Endothelial cell of umbilical vein (primary cell): Measurements from ENCODE around the gene ERFL. TPM values are rescaled to one million over a fixed set of nuclear protein-coding genes. Genes with fewer than 3 reads are reported as not detected.

Source experiments
- BruUV-seq: library from RNA; stranded (reverse); fragments of 400-500 nt; replicated peaks from 2 replicates; lab custom pipeline; 2021; lab: Mats Ljungman, UMichigan
- CTCF ChIA-PET: fragments of 300-600, 350-600 bp; sonication (Branson Sonifier 250); formaldehyde crosslinking; loops from one replicate; lab custom pipeline; 2021; ENCODE audit warnings: antibody characterized with exemption, inconsistent platforms; lab: Charles Lee
- POLR2A ChIA-PET: fragments of 300-600, 350-600 bp; sonication (Branson Sonifier 250); formaldehyde crosslinking; loops from one replicate; lab custom pipeline; 2021; ENCODE audit warnings: antibody characterized with exemption, inconsistent platforms; lab: Charles Lee
- DNase-seq: peaks from one replicate; pipeline ENCODE4 v3.0.0-alpha.2; 2011; ENCODE audit warnings: low read depth, low spot score
- FAIRE-seq: peaks from 2 replicates; lab custom pipeline; 2011; peaks lifted over from hg19 to GRCh38; lab: Jason Lieb, UNC
- H2AFZ ChIP-seq: 2 replicates; pipeline ENCODE4 v1.6.0; 2012; ENCODE audit warnings: low read depth, low read length, control low read depth, inconsistent platforms
- H3K27ac ChIP-seq: 2 replicates; pipeline ENCODE4 v1.5.1; 2011; ENCODE audit warnings: low read depth, mild to moderate bottlenecking, control low read depth, low read length, moderate library complexity; ENCODE audit not compliant: insufficient read depth
- H3K27me3 ChIP-seq, 2 experiments: 2 replicates each; pipeline versions ENCODE4 v1.6.0 to v1.6.1; 2011; ENCODE audit warnings: low read length in 2 of 2, mixed read lengths in 1 of 2; ENCODE audit not compliant: control insufficient read depth in 2 of 2, insufficient read depth in 2 of 2
- H3K36me3 ChIP-seq, 2 experiments: 2 replicates in 1 of 2; 3 replicates in 1 of 2; pipeline ENCODE4 v1.5.1; 2011; ENCODE audit warnings: low read length in 2 of 2, mild to moderate bottlenecking in 1 of 2, moderate library complexity in 1 of 2; ENCODE audit not compliant: control insufficient read depth in 2 of 2, insufficient read depth in 2 of 2; ENCODE audit errors: extremely low read depth in 1 of 2
- H3K4me1 ChIP-seq: 3 replicates; pipeline ENCODE4 v1.5.1; 2011; ENCODE audit warnings: mild to moderate bottlenecking, low read length; ENCODE audit not compliant: control insufficient read depth, insufficient read depth; ENCODE audit errors: extremely low read depth
- H3K4me2 ChIP-seq: 2 replicates; pipeline ENCODE4 v1.6.1; 2011; ENCODE audit warnings: low read length, control low read depth, mixed read lengths; ENCODE audit not compliant: insufficient read depth
- H3K4me3 ChIP-seq, 3 experiments: fragments of 200-600 bp in 1 of 3; sonication (generic), shearing (Covaris generic) in 1 of 3; replicated peaks in 1 of 3; 2 replicates each; pipeline ENCODE4 v1.5.1; 2011 to 2016; ENCODE audit warnings: control low read depth in 3 of 3, low read length in 3 of 3, mild to moderate bottlenecking in 2 of 3, inconsistent platforms in 1 of 3, low read depth in 1 of 3, moderate library complexity in 1 of 3; ENCODE audit not compliant: insufficient read depth in 1 of 3
- H3K79me2 ChIP-seq: 2 replicates; pipeline ENCODE4 v1.6.0; 2012; ENCODE audit warnings: low read length, inconsistent platforms; ENCODE audit not compliant: control insufficient read depth, insufficient read depth
- H3K9ac ChIP-seq: replicated peaks from 2 replicates; pipeline ENCODE3; 2011; ENCODE audit warnings: low read length, control low read depth; ENCODE audit not compliant: insufficient read depth; ENCODE audit errors: extremely low read depth
- H3K9me1 ChIP-seq: replicated peaks from 3 replicates; pipeline ENCODE4 v1.6.0; 2011; ENCODE audit warnings: mild to moderate bottlenecking, low read length; ENCODE audit not compliant: control insufficient read depth, insufficient read depth; ENCODE audit errors: extremely low read depth
- H3K9me3 ChIP-seq: replicated peaks from 2 replicates; pipeline ENCODE4 v1.5.1; 2012; ENCODE audit warnings: low read length, inconsistent platforms; ENCODE audit not compliant: control insufficient read depth, insufficient read depth
- H4K20me1 ChIP-seq: replicated peaks from 2 replicates; pipeline ENCODE3; 2011; ENCODE audit warnings: mild to moderate bottlenecking, low read length; ENCODE audit not compliant: control insufficient read depth, insufficient read depth; ENCODE audit errors: extremely low read depth
- CTCF ChIP-seq, 2 donors: IDR thresholded peaks; 1 replicate in 1 of 2; 2 replicates in 1 of 2; pipeline ENCODE4 v1.5.1; 2011; ENCODE audit warnings: low read length in 2 of 2, mild to moderate bottlenecking in 2 of 2, moderate library complexity in 2 of 2, control low read depth in 1 of 2, inconsistent platforms in 1 of 2, low read depth in 1 of 2; ENCODE audit not compliant: insufficient read depth in 1 of 2; ENCODE audit errors: extremely low read depth in 1 of 2
- EZH2 ChIP-seq: IDR thresholded peaks from 2 replicates; pipeline ENCODE4 v1.6.1; 2012; ENCODE audit warnings: borderline replicate concordance, low read depth, mild to moderate bottlenecking, moderate library complexity, low read length, inconsistent platforms; ENCODE audit not compliant: severe bottlenecking
- FOS ChIP-seq: IDR thresholded peaks from 2 replicates; pipeline ENCODE4 v1.6.1; 2011; ENCODE audit warnings: mild to moderate bottlenecking, low read length, moderate library complexity, borderline replicate concordance; ENCODE audit not compliant: insufficient read depth
- GATA2 ChIP-seq: IDR thresholded peaks from 2 replicates; pipeline ENCODE4 v1.7.0; 2011; ENCODE audit warnings: low read depth, mild to moderate bottlenecking, moderate library complexity, mixed read lengths, low read length; ENCODE audit not compliant: insufficient read length, insufficient read depth
- JUN ChIP-seq: IDR thresholded peaks from 2 replicates; pipeline ENCODE4 v1.6.1; 2011; ENCODE audit warnings: borderline replicate concordance, low read depth; ENCODE audit not compliant: insufficient read length, insufficient read depth
- MAX ChIP-seq: IDR thresholded peaks from 2 replicates; pipeline ENCODE4 v1.6.1; 2011; ENCODE audit not compliant: insufficient read depth, insufficient read length
- MYC ChIP-seq: IDR thresholded peaks from one replicate; pipeline ENCODE4 v1.6.1; 2011; ENCODE audit warnings: mild to moderate bottlenecking, low read depth, low read length
- POLR2A ChIP-seq: IDR thresholded peaks from 2 replicates; pipeline ENCODE4 v1.6.1; 2012; ENCODE audit warnings: low read depth, mild to moderate bottlenecking, control low read depth, low read length
- POLR2AphosphoS5 ChIP-seq: IDR thresholded peaks from 2 replicates; pipeline ENCODE4 v1.6.1; 2012; ENCODE audit warnings: low read depth, mild to moderate bottlenecking, control low read depth, low read length, moderate library complexity; ENCODE audit not compliant: insufficient read depth
- dilution Hi-C: fragments of 300-500 bp; cut with MboI; formaldehyde crosslinking; loops from one replicate; pipeline ENCODE4 v1.15.0; 2019; ENCODE audit warnings: low sequenced_read_pairs; ENCODE audit not compliant: extremely low pct_ligation_motif_present
- intact Hi-C: fragments of 100-400 bp; cut with micrococcal nuclease; formaldehyde crosslinking; loops from one replicate; pipeline ENCODE4 v1.10.0; 2022
- polyA plus RNA-seq, 4 experiments: library from polyadenylated mRNA; depleted of rRNA in 3 of 4; stranded (reverse) in 3 of 4; unstranded in 1 of 4; fragments of >200 nt; gene quantifications; 2 replicates each; pipeline versions ENCODE4 v1.2.1 to v1.2.3, GENCODE V29; 2011 to 2012; ENCODE audit warnings: missing spikeins in 1 of 4
- total RNA-seq: library from RNA; stranded (reverse); gene quantifications from 2 replicates; pipeline ENCODE4 v1.2.3, GENCODE V29; 2021

Gene ERFL
- total and polyA plus RNA-seq, 2 donors (not counting 3 experiments of a cell fraction or from before 2014, with no cell fraction given) = not detected

- DNase-seq = no peak
Measured at GRCh38 chr19:41879080-41879479, 49.2 kb downstream of the ERFL start.

More at GRCh38 chr19:41879080-41879479, 49.2 kb downstream of the ERFL start:
- H3K4me2 ChIP-seq = no peak overlapping the region
- no peaks in the 10 kb centered on the region for H3K79me2 ChIP-seq
- no peak overlapping the region for H3K9ac ChIP-seq
- no peak overlapping the region for H2AFZ ChIP-seq
- ChIA-PET CTCF (no interaction called here), POLR2A (no interaction called here)
- no peak for FAIRE-seq
- dilution Hi-C loops = no loop called here
- no TSS peak for BruUV-seq
- peaks cover 4% of the 10 kb centered on the region for H3K4me1 ChIP-seq
- TF ChIP-seq POLR2A (no peak), EZH2 (no peak), MYC (no peak), CTCF (IDR thresholded peaks at IDR 0.05; ENCODE audit: extremely low read depth in 1 of 2, insufficient read depth in 1 of 2, low read depth in 1 of 2, low read length in 2 of 2) (no peak), MAX (no peak), GATA2 (no peak), FOS (no peak), JUN (no peak), POLR2AphosphoS5 (no peak)
- intact Hi-C loops = no loop called here
- no peaks in the 10 kb centered on the region for H3K36me3 ChIP-seq
- no peak overlapping the region for H3K4me3 ChIP-seq
- H3K27me3 ChIP-seq = no peaks in the 10 kb centered on the region
- no peaks in the 10 kb centered on the region for H3K9me1 ChIP-seq
- no peak overlapping the region for H3K27ac ChIP-seq
- no peaks in the 10 kb centered on the region for H4K20me1 ChIP-seq
- H3K9me3 ChIP-seq = no peaks in the 10 kb centered on the region
